ENCODE measurements around the gene CYFIP2.

Gene CYFIP2

GRCh38 chr5:157258450-157258849 lies 7.5 kb upstream of the CYFIP2 start:
- DNase-seq (ENCODE audit: low read depth in 1 of 2, low spot score in 1 of 2): no peak

GRCh38 chr5:157259699-157260098 lies 6.2 kb upstream of the CYFIP2 start:
- DNase-seq (ENCODE audit: low read depth in 1 of 2, low spot score in 1 of 2): no peak

- DNase-seq (ENCODE audit: low read depth in 1 of 2, low spot score in 1 of 2): no peak
Observed at GRCh38 chr5:157263496-157264090, 2.3 kb upstream of the CYFIP2 start.

GRCh38 chr5:157266286-157267007 lies 524 bp downstream of the CYFIP2 start:
- DNase-seq (ENCODE audit: low read depth in 1 of 2, low spot score in 1 of 2): peak in 1 of 2 donors; percentile 32

- DNase-seq (ENCODE audit: low read depth in 1 of 2, low spot score in 1 of 2): no peak
Observed at GRCh38 chr5:157267025-157267424, 1.1 kb downstream of the CYFIP2 start.

GRCh38 chr5:157267761-157268480 lies 2.0 kb downstream of the CYFIP2 start:
- no peak for DNase-seq (ENCODE audit: low read depth in 1 of 2, low spot score in 1 of 2)

GRCh38 chr5:157269165-157269671 lies 3.3 kb downstream of the CYFIP2 start:
- DNase-seq (ENCODE audit: low read depth in 1 of 2, low spot score in 1 of 2): no peak

- DNase-seq (ENCODE audit: low read depth in 1 of 2, low spot score in 1 of 2): no peak
Observed at GRCh38 chr5:157269761-157270272, 3.9 kb downstream of the CYFIP2 start.

GRCh38 chr5:157270771-157271170 lies 4.8 kb downstream of the CYFIP2 start:
- DNase-seq (ENCODE audit: low read depth in 1 of 2, low spot score in 1 of 2): no peak

GRCh38 chr5:157271740-157272271 lies 5.9 kb downstream of the CYFIP2 start:
- DNase-seq (ENCODE audit: low read depth in 1 of 2, low spot score in 1 of 2): peak; percentile 63 to 68

GRCh38 chr5:157273131-157273556 lies 7.2 kb downstream of the CYFIP2 start:
- no peak for DNase-seq (ENCODE audit: low read depth in 1 of 2, low spot score in 1 of 2)

GRCh38 chr5:157275403-157275802 lies 9.5 kb downstream of the CYFIP2 start:
- DNase-seq (ENCODE audit: low read depth in 1 of 2, low spot score in 1 of 2): no peak

GRCh38 chr5:157278319-157279037 lies 12.6 kb downstream of the CYFIP2 start:
- DNase-seq (ENCODE audit: low read depth in 1 of 2, low spot score in 1 of 2): no peak

- DNase-seq (ENCODE audit: low read depth in 1 of 2, low spot score in 1 of 2): no peak
Observed at GRCh38 chr5:157279605-157280239, 13.8 kb downstream of the CYFIP2 start.

- DNase-seq (ENCODE audit: low read depth in 1 of 2, low spot score in 1 of 2): no peak
Observed at GRCh38 chr5:157280927-157281326, 15.0 kb downstream of the CYFIP2 start.

GRCh38 chr5:157282150-157282549 lies 16.2 kb downstream of the CYFIP2 start:
- no peak for DNase-seq (ENCODE audit: low read depth in 1 of 2, low spot score in 1 of 2)

- DNase-seq (ENCODE audit: low read depth in 1 of 2, low spot score in 1 of 2): no peak
Observed at GRCh38 chr5:157283434-157283833, 17.5 kb downstream of the CYFIP2 start.

- no peak for DNase-seq (ENCODE audit: low read depth in 1 of 2, low spot score in 1 of 2)
Observed at GRCh38 chr5:157284458-157285212, 18.7 kb downstream of the CYFIP2 start.

- no peak for DNase-seq (ENCODE audit: low read depth in 1 of 2, low spot score in 1 of 2)
Observed at GRCh38 chr5:157285310-157286035, 19.6 kb downstream of the CYFIP2 start.

All from activated T-helper 1 cell treated with anti-CD3 and anti-CD28 coated beads, Interleukin-2, amount 50 U/mL, for 16 hours (primary cell).